GM06990 (cell line): Measurements from ENCODE around the gene CAMK1D.
"Not testable (repeated sequence)": the region's sequence is repeated elsewhere in the genome, so short reads cannot be mapped to it uniquely, and the experiment has no call there.

Experiments
- DNase-seq: peaks from one replicate; pipeline ENCODE4 v3.0.0-alpha.2; 2011; ENCODE audit not compliant: insufficient read length; ENCODE audit errors: extremely low read depth
- H3K27me3 ChIP-seq: replicated peaks from 2 replicates; pipeline ENCODE4 v1.6.0; 2011; ENCODE audit warnings: low read length; ENCODE audit not compliant: control insufficient read depth, insufficient read depth
- H3K36me3 ChIP-seq: 2 replicates; pipeline ENCODE4 v1.5.1; 2011; ENCODE audit warnings: low read length; ENCODE audit not compliant: control insufficient read depth, insufficient read depth
- H3K4me3 ChIP-seq: replicated peaks from 2 replicates; pipeline ENCODE4 v1.5.1; 2011; ENCODE audit warnings: low read depth, mild to moderate bottlenecking, control low read depth, low read length
- TF ChIP-seq, protein P1 (sequence below): IDR thresholded peaks from 2 replicates; pipeline ENCODE4 v1.5.1; 2011; ENCODE audit warnings: low read length, control low read depth, mild to moderate bottlenecking, inconsistent platforms; ENCODE audit not compliant: insufficient read depth, poor library complexity, severe bottlenecking

The CAMK1D gene

DNA sequence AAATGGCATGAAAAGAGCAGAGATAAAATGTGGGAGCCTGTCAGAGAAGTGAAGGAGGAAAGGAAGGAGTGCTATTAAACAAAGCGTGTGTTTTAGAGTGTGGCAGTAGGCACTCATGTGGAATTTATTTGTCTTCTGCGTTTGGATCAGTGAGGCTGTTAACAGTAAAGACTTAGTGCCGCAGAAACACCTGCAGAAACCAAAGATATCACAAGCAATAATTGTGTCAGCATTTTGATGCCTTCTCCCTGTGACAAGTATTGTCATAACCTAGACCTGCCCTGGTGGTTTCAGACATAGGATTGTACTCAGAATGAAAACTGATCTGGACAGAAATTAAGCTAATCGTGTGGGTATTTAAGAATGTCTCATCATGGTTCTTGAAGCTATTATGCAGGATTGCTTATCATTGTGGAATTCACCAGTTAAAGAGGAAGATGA, 191.0 kb downstream of the CAMK1D start:
- Histone ChIP-seq H3K27me3 (no peaks in the 10 kb centered on the region), H3K4me3 (no peak overlapping the region), H3K36me3 (no peaks in the 10 kb centered on the region)
- TF ChIP-seq, protein P1, sequence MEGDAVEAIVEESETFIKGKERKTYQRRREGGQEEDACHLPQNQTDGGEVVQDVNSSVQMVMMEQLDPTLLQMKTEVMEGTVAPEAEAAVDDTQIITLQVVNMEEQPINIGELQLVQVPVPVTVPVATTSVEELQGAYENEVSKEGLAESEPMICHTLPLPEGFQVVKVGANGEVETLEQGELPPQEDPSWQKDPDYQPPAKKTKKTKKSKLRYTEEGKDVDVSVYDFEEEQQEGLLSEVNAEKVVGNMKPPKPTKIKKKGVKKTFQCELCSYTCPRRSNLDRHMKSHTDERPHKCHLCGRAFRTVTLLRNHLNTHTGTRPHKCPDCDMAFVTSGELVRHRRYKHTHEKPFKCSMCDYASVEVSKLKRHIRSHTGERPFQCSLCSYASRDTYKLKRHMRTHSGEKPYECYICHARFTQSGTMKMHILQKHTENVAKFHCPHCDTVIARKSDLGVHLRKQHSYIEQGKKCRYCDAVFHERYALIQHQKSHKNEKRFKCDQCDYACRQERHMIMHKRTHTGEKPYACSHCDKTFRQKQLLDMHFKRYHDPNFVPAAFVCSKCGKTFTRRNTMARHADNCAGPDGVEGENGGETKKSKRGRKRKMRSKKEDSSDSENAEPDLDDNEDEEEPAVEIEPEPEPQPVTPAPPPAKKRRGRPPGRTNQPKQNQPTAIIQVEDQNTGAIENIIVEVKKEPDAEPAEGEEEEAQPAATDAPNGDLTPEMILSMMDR: no peak
- no peak for DNase-seq

DNA sequence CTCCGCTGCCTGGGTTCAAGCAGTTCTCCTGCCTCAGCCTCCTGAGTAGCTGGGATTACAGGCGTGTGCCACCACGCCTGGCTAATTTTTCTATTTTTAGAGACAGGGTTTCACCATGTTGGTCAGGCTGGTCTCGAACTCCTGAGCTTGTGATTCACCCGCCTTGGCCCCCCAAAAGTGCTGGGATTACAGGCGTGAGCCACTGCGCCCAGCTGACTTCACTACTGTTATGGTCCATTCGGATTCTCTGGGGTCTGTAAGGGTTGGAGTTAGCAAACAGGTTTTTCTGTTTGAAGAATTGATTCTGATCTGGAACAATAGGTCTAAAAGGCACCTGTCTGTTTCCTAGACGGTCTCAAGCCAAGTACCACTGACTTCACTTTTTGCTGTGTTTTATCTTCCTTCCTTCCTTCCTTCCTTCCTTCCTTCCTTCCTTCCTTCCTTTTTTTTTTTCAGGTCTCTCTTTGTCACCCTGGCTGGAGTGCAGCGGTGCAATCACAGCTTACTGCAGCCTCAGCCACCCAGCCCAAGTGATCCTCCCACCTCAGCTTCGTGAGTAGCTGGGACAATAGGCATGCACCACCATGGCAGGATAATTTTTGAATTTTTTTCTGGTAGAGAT, 192.2 kb downstream of the CAMK1D start:
- Histone ChIP-seq H3K36me3 (no peaks in the 10 kb centered on the region), H3K27me3 (no peaks in the 10 kb centered on the region), H3K4me3 (no peak overlapping the region)
- no peak for DNase-seq
- TF ChIP-seq, protein P1: no peak

DNA sequence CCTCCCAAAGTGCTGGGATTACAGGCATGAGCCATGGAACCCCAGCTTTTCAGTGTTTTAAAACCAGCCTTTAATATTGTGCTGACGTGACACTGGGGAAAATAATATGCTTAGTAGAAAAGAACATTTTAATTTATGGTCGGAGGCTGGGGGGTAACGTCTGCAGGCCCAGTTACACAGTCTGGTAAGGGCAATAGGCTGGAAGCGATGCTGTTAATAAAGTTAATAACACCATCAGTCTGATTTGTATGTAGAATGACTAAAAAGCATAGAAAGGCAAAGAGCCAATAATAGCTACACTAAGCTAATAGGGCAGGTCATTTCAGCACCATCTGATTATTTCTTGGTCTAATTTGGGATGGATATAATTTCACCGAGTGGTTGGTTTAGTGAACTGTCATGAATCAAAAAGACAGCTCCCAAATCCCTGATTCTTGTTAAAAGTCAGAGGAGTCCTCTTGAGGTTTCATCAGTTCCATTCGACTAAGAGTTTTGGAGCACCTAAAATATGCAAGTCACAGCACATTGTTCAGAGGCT, 192.9 kb downstream of the CAMK1D start:
- TF ChIP-seq, protein P1: no peak

DNA sequence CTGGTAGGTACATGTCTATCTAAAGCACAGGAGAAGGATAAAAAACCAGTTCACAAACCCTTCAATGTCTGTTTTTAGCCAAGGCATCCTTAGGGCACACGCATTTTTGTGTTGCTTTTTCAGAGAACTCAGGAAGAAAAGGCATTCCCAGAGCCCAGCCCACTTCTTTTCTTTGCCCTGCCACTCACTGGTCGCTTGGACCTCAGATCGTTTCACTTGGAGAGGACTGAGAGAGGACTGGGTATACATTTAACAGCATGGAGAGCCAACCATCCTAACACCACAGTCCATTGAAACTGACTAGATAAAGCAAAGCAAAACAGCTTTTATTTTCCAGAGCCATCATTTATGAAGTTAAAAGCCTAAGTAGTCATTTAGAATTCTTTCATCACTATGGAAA, 194.2 kb downstream of the CAMK1D start:
- no peak overlapping the region for H3K4me3 ChIP-seq
- no peaks in the 10 kb centered on the region for H3K27me3 ChIP-seq
- no peaks in the 10 kb centered on the region for H3K36me3 ChIP-seq
- no peak for DNase-seq
- TF ChIP-seq, protein P1: no peak

More for the DNA sequence above, 192.9 kb downstream of the CAMK1D start:
- Histone ChIP-seq H3K4me3 (no peak overlapping the region), H3K36me3 (no peaks in the 10 kb centered on the region), H3K27me3 (no peaks in the 10 kb centered on the region)
- DNase-seq: no peak

DNA sequence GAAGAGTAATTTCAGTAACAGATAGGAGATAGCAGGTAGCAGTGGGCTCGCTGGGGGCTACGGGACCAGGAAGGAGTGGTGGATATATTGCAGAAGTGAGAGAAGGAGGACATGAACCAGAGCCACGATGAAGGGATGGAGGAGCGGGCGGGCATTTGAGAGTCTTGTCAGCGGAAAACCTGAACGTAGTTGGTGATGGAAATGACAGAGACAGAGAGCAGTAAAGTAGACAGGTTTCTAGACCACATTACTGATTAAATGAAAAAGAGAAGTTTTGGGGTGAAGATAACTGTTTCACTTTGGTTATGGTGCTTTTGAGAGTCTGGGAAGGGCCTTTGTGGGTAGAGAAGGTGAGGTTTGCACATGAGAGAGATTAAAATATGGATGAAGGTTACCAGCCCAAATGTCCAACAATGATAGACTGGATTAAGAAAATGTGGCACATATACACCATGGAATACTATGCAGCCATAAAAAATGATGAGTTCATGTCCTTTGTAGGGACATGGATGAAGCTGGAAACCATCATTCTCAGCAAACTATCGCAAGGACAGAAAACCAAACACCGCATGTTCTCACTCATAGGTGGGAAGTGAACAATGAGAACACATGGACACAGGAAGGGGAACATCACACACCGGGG, 196.9 kb downstream of the CAMK1D start:
- not testable (repeated sequence) for DNase-seq, H3K27me3 ChIP-seq, H3K36me3 ChIP-seq, H3K4me3 ChIP-seq

DNA sequence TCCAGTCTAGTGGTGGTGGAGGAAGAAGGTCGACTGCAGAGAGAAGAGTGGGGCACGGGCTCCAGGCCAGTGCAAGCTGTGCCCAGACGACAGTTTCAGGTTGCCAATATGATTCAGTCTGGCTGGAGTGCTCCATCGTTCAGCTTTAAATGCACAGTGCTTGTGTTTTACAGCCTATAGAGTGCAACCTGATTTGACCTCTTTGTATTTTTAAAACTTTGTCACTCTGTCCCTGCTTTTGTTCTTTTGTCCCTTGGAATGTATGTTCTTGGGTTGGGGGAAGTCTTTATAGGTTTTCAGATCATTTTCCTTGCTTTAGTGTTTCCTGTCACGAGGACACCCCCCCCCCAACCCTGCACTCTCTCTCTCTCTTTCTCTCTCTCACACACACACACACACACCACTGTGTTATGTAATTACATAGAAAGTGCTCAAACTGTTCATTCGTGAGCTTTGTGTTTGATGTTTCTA, 198.0 kb downstream of the CAMK1D start:
- Histone ChIP-seq H3K36me3 (no peaks in the 10 kb centered on the region), H3K4me3 (no peak overlapping the region), H3K27me3 (no peaks in the 10 kb centered on the region)
- DNase-seq: no peak
- TF ChIP-seq, protein P1: no peak
